Measurements from ENCODE around the gene AJM1.

Gene AJM1

DNA sequence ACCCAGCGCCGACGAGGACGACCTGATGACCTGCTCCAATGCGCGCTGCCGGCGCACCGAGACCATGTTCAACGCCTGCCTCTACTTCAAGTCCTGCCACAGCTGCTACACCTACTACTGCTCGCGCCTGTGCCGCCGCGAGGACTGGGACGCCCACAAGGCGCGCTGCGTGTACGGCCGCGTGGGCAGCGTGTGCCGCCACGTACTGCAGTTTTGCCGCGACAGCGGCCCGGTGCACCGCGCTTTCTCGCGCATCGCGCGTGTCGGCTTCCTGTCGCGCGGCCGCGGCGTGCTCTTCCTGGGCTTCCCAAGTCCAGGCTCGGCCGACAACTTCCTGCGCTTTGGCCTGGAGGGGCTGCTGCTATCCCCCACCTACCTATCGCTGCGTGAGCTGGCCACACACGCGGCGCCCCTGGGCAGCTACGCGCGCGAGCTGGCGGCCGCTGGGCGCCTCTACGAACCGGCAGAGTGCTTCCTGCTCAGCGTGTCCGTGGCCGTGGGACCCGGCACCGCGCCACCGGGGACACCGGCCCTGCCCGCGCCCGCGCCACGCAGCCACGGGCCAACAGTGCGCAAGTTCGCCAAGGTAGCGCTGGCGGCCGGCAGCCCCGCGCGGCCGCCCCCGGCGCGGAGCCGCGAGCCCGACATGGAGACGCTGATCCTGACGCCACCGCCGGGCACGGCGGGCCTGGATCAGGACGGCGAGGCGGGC lies 4.3 kb downstream of the AJM1 start:
- DNase-seq (ENCODE audit: low spot score), result no peak
- H3K27ac ChIP-seq, result peak overlapping the region; percentile 98
- TF ChIP-seq, protein P1, sequence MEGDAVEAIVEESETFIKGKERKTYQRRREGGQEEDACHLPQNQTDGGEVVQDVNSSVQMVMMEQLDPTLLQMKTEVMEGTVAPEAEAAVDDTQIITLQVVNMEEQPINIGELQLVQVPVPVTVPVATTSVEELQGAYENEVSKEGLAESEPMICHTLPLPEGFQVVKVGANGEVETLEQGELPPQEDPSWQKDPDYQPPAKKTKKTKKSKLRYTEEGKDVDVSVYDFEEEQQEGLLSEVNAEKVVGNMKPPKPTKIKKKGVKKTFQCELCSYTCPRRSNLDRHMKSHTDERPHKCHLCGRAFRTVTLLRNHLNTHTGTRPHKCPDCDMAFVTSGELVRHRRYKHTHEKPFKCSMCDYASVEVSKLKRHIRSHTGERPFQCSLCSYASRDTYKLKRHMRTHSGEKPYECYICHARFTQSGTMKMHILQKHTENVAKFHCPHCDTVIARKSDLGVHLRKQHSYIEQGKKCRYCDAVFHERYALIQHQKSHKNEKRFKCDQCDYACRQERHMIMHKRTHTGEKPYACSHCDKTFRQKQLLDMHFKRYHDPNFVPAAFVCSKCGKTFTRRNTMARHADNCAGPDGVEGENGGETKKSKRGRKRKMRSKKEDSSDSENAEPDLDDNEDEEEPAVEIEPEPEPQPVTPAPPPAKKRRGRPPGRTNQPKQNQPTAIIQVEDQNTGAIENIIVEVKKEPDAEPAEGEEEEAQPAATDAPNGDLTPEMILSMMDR (conservative IDR thresholded peaks at IDR 0.05; ENCODE audit: low read depth), result no peak
- ChIA-PET POLR2A (ENCODE audit: low non-redundant PET) (interaction anchor here (0.7 kb wide), 1 partner anchor 32 kb away, joined by 3 read pairs; no protein-coding TSS in a partner anchor), CTCF (interaction anchor here (2.0 kb wide), 1 partner anchor 189 kb away, joined by 9 read pairs; no protein-coding TSS in a partner anchor)

DNA sequence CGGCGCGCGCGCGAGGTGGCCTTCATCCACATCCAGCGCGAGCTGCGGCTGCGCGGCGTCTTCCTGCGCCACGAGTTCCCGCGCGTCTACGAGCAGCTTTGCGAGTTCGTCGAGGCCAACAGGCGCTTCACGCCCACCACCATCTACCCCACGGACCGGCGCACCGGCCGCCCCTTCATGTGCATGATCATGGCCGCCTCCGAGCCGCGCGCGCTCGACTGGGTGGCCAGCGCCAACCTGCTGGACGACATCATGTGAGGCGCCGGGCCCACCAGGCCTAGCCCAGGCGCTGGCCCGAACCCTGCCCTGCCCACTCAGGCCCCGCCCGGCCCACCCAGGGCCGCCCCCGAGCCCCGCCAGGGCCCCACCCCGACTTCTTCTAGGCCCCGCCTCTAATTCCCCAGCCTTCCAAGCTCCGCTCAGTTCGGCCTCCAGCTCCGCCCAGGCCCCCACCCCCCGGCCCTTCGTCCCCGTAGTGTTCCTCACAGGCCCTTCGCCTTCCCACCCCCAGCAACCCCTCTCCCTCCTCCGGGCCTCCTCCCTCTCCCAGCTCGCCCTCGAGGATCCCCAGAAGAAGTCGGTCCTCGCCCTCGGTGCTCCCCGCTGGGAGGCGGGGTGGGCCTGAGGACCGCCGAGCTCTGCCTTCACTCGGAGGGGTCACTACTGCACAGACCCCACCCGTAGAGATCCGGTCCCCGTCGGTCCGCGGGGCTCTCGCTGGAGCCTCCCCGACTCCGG lies 5.0 kb downstream of the AJM1 start:
- ChIA-PET POLR2A (ENCODE audit: low non-redundant PET) (interaction anchor here (0.6 to 0.7 kb wide), 2 partner anchors 31 to 50 kb away, joined by 3 to 4 read pairs; no protein-coding TSS in a partner anchor), CTCF (interaction anchor here (0.7 to 2.0 kb wide), 3 partner anchors 35 to 188 kb away, joined by 4 to 9 read pairs (median 5); no protein-coding TSS in a partner anchor)
- TF ChIP-seq, protein P1 (conservative IDR thresholded peaks at IDR 0.05; ENCODE audit: low read depth), result no peak
- H3K27ac ChIP-seq, result peak overlapping the region; percentile 98
- peak; percentile 89 for DNase-seq (ENCODE audit: low spot score)

DNA sequence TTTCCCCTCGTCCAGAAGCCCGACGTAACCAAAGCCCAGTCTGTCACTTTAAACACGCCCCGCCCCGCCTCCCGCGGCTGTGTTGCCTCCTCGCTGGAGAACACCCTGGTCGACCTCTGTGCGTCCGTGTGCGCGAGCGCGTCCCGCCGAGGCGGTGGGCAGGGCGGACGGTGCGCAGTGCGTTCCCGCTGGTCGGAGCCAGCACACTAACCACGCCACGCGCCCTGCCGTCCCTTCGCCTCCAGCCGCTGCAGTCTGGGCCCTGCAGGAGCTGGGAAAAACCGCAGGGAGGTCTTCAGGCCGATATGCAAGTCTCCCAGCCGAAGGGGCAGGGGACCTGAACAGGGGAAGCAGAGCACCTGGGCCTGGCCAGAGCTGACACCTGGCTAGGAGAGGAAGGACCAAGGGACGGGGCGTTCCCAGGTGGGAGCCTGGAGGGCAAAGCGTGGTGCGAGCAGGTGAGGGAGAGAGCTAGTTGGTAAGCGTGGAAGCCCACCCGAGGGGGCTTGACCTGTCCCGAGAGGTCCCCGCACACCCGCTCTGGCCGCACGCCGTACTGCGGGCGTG lies 5.6 kb downstream of the AJM1 start:
- POLR2A ChIA-PET (ENCODE audit: low non-redundant PET), result interaction anchor here (0.6 to 1.0 kb wide), 2 partner anchors 13 to 49 kb away, joined by 4 read pairs; no protein-coding TSS in a partner anchor
- peak overlapping the region; percentile 98 for H3K27ac ChIP-seq
- CTCF ChIA-PET, result interaction anchor here (0.7 to 2.0 kb wide), 4 partner anchors 18 to 187 kb away, joined by 3 to 9 read pairs (median 4); partner anchors contain the start of gene EDF1
- TF ChIP-seq, protein P1 (conservative IDR thresholded peaks at IDR 0.05; ENCODE audit: low read depth), result no peak
- DNase-seq (ENCODE audit: low spot score), result peak; percentile 83

DNA sequence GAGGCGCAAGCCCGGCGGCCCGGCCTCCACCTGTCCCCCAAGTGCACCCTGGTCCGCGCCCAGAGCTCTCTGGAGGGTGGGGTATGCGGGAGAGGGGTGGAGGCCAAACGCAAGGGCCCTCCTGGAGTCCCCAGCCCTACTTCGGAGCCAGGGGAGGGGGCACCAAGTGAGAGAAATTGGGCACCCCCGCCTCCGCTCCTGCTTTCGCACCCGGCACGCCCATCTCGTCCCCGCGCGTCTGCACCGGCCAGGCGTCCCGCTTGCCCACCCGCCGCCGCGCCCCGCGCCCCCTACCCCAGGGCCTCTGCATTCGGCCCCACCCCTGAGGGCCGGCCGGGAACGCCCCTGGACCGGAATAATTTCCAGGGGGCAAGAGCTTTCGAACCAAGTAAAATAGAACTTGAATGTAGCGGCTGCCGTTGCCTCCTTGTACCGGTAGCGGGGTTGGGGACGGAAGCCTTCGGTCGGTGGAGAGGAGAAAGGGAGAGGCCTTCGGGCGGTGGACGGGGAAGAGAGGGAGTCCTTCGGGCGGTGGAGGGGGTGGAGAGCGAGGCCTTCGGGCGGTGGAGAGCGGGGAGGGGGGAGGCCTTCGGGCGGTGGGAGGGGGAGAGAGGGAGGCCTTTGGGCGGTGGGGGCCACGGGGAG lies 6.2 kb downstream of the AJM1 start:
- TF ChIP-seq, protein P1 (conservative IDR thresholded peaks at IDR 0.05; ENCODE audit: low read depth), result no peak
- H3K27ac ChIP-seq, result peak overlapping the region; percentile 98
- POLR2A ChIA-PET (ENCODE audit: low non-redundant PET), result interaction anchor here (0.6 to 1.0 kb wide), 2 partner anchors 13 to 30 kb away, joined by 4 read pairs; no protein-coding TSS in a partner anchor
- CTCF ChIA-PET, result interaction anchor here (0.8 to 2.0 kb wide), 3 partner anchors 18 to 187 kb away, joined by 3 to 9 read pairs (median 5); partner anchors contain the start of gene EDF1
- peak; percentile 69 for DNase-seq (ENCODE audit: low spot score)

DNA sequence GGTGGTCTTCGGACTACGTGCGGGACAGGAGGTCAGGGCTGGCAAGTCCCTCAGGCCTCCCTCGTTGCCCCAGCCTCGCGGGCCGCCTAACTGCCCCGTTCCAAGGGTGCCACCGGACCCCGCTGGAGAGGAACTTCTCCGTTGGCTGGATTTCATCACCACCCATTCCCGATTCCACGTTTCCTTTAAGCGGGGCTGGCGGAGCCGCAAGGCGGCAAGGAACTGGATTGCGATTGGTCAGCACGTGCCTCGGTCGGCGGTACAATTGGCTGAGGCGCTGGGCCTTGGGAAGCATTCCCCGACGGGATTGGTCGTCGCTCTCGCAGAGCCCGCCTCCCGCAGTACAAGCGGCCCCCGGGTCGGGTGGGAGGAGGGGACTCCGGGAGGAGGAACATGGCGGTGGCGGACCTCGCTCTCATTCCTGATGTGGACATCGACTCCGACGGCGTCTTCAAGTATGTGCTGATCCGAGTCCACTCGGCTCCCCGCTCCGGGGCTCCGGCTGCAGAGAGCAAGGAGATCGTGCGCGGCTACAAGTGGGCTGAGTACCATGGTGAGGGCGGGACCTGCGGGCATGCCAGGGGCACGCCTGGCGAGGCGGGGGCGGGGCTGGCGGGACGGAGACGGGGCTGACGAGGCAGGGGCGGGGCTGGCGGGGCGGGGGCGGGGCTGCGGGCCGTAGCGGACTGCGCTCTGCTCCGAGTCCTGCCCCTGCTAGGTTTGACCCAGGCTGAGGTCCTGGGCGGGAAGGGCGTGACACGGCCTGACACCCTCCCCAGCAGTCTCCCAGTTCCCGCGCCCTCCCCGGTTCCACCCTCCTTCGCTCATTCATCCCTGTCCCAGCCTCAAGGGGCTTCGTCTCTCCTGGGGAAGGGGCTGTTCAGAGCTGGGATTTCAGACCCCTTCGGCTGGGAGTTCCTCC lies 7.0 kb downstream of the AJM1 start, which contains the start of gene PHPT1:
Gene PHPT1 (plus strand): TSS at position 372 of the 922 bp plus-strand sequence. CDS start 22 bp downstream, at position 394.
- peak; percentile 100 for DNase-seq (ENCODE audit: low spot score)
- ChIA-PET POLR2A (ENCODE audit: low non-redundant PET) (interaction anchor here (0.6 to 1.0 kb wide), 2 partner anchors 12 to 29 kb away, joined by 4 read pairs; no protein-coding TSS in a partner anchor), CTCF (interaction anchor here (1.0 kb wide), 2 partner anchors 17 to 180 kb away, joined by 3 read pairs; partner anchors contain the start of gene EDF1)
- peak within 1 kb of the TSS; percentile 98 for H3K27ac ChIP-seq
- TF ChIP-seq, protein P1 (conservative IDR thresholded peaks at IDR 0.05; ENCODE audit: low read depth), result no peak

All from RWPE1 (cell line).